Left cardiac atrium (tissue), 4 donors: ENCODE data around the gene EPHB2. TPM values are rescaled to one million over a fixed set of nuclear protein-coding genes. Genes with fewer than 3 reads are reported as not detected.

ENCODE experiments used
- ATAC-seq, 2 donors: fragments of 200-7000 bp; cut with Tn5 transposase; one replicate each; pipeline ENCODE4 v1.9.1; 2020; ENCODE audit warnings: mild to moderate bottlenecking in 2 of 2, moderate library complexity in 2 of 2
- DNase-seq: peaks from one replicate; pipeline ENCODE4 v3.0.0-alpha.2; 2020
- intact Hi-C, 2 donors: fragments of 100-400 bp; cut with DNase I; formaldehyde crosslinking; loops; one replicate each; pipeline versions ENCODE4 v1.14.1 to v1.15.1; 2022 to 2023
- total RNA-seq, 2 donors: library from RNA; stranded (reverse); fragmentation: NEBNext Ultra II Directional; extraction: Animal tissue kit (Norgen Biotek cat#: 25700); gene quantifications; one replicate each; pipeline ENCODE4 v1.2.1, GENCODE V29; 2021
- donor health status: DM: no; HTN: yes; CAD: no.
- donor health status: DM: no; HTN: yes; CAD: no; lungs with severe emphysema.
- donor health status: DM: yes; HTN: yes; CAD: no.
- donor health status: Dilated cardiomyopathy.

Gene EPHB2
- total RNA-seq, 2 donors from 2014 or later: 2.9 to 4.3 TPM

GRCh38 chr1:22763487-22764200 is 53.0 kb downstream of the EPHB2 start:
- DNase-seq: no peak
- ATAC-seq: no peak
- intact Hi-C loops: no loop called here

DNA sequence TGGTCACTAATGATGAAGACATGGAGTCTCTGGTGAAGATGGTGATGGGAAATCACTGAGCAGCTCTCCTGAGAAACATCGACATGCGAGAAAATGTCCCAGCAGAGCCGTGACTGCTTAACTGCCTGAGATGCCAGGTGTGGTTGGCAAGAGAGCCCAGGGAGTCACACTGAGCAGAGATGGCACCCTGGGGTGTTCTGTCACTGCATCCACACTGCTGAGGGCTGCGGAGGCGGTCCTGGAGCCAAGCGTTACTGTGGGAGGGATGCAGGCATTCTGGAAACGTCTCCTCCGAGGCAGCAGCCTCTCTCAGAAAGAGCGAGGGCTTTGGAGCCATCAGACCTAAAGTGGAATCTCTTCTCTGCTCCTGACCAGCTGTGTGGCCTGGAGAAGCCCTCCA is 57.2 kb downstream of the EPHB2 start:
- no peak for DNase-seq
- intact Hi-C loops: no loop called here
- ATAC-seq: no peak

DNA sequence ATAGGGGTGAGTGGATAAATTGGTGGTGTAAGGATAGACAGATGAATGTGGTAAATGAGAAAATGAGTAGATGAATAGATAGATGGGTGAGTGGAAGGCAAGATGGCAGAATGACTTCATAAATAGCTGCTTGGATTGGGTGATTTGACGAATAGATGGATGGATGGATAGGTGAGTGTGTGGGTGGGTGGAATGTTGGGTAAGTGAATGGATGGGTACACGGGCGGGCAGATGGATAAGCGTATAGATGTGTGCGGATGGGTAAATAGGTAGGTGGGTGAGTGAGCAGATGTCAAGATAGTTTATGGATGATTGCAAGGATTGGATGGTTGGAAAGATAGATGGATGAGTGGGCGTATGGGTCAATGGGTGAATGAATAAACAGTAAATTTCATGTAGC is 59.3 kb downstream of the EPHB2 start:
- ATAC-seq: no peak
- intact Hi-C loops: no loop called here
- DNase-seq: no peak

DNA sequence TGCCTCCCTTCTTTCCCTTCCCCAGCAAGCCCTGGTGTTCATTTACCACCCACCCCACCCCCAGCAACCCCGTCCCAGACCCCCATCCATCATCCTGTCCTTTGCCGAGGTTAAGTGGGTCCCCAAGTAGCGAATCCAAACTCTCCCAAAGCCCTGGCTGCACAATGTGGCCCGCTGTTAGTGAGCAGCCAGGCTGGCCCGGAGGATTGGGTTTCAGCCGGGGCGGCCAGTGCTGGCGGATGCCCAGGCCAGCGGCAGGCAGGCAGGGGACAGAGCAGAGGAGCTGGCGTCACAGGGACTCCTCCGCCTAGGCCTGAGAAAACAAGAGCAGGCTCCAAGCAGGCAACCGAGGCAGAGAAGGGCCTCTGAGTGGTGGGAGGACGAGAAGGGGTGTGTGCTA is 61.4 kb downstream of the EPHB2 start:
- intact Hi-C loops: no loop called here
- ATAC-seq (peak in 1 of 2 donors; percentile 71), DNase-seq (peak; percentile 57)

DNA sequence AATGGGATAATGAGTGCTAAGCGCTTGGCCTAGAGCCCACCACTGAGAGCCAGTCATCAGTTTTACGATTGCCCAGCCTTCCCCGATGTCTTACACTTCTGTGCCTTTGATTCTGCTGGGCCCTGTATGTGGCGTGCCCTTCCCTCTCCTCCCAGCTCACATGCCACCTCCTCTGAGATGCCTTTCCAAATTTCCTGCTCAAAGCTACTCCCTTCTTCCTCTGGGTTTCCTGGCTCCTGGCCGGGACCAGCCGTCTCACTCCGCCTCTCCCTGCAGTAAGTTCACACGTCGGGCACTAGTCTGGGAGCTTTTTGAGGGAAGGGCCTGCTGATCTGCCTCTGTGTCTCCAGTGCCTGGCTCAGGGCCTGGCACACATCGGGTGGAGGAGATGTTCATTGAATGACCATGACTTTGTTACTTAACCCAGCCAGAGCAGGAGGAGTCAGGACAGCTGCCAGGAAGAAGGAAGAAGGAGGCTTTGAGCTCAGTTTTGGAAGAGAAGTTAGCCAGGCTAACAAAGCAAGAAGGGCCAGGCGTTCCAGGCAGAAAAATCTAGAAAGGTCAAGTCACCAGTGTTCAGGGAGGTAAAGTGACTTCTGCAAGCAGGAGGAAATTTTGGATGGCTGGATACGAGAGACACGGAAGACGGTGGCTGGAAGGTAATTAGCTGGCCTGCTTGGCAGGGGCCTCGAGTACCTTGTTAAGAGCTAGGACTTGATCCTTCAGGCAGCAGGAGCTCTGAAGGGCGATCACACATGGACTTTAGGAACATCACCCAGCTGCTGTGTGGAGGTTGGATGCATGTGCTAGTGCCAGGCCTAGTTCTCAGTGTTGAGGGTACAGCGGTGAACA is 63.6 kb downstream of the EPHB2 start:
- DNase-seq: peak; percentile 83
- peak; percentile 84 to 86 for ATAC-seq
- intact Hi-C loops: no loop called here

- DNase-seq (no peak), ATAC-seq (no peak)
- intact Hi-C loops: no loop called here
Observed at GRCh38 chr1:22774833-22775182, 64.2 kb downstream of the EPHB2 start.

- ATAC-seq (no peak), DNase-seq (no peak)
- intact Hi-C loops: no loop called here
Observed at GRCh38 chr1:22775478-22775877, 64.8 kb downstream of the EPHB2 start.

DNA sequence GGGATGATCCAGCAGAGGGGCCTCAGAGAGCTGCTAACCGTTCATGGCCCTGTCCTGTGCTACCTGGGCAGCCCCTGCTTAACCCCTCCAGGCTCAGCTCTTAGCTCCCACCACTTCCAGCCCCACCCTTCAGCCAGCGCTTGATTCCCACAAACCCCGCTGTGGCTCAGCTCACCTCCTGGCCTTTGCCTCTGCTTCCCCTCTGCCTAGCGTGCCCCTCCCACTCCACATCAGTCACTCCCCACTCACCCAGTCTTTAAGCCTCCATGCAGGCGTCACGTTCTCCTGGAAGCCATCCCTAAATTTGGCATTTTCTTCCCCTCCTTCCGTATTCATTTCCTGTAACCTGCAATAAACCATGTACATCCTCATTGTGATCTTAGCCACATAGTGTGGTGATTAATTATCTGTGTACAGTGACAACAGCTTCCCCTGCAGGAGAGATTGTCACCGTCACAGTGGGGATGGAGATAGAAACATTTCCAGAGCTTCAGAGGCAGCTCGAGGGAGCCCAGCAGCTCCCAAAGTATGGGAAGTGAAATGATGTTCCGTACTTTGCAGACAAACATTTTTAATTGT is 65.5 kb downstream of the EPHB2 start:
- no peak for DNase-seq
- intact Hi-C loops: no loop called here
- ATAC-seq: no peak

DNA sequence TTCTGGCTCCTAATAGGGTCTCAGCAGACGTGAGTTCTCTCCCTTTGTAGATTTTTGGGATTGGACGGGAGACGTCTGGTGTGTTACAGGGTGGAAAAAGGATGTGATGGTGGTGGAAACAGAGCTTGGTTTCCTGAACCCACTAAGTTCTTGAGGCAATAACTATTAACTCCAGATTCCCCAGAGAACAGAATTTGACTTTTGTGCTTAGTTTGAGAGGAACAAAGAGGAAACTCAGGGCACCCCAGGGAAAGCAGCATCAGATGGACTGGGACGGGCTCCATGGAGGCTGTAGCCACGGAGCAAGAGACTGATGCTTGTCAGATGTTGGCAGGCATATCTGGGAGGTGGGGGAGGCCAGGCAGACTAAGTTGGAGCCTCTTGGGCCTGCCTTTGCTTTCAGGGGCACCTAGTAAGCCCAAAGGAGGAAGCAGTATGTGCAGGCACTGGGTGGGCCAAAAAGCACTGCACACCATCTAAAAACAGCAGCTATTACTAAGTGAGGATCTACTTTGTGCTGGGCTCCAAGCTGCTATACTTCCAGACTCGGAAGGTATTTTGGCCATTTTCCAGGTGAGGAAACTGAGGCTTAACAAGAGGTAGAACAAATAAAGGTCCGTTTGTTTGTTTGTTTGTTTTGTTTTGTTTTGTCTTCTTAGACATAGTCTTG is 66.9 kb downstream of the EPHB2 start:
- no peak for DNase-seq
- ATAC-seq: no peak
- intact Hi-C loops: no loop called here

GRCh38 chr1:22778408-22778807 is 67.8 kb downstream of the EPHB2 start:
- intact Hi-C loops: no loop called here
- ATAC-seq (no peak), DNase-seq (no peak)

DNA sequence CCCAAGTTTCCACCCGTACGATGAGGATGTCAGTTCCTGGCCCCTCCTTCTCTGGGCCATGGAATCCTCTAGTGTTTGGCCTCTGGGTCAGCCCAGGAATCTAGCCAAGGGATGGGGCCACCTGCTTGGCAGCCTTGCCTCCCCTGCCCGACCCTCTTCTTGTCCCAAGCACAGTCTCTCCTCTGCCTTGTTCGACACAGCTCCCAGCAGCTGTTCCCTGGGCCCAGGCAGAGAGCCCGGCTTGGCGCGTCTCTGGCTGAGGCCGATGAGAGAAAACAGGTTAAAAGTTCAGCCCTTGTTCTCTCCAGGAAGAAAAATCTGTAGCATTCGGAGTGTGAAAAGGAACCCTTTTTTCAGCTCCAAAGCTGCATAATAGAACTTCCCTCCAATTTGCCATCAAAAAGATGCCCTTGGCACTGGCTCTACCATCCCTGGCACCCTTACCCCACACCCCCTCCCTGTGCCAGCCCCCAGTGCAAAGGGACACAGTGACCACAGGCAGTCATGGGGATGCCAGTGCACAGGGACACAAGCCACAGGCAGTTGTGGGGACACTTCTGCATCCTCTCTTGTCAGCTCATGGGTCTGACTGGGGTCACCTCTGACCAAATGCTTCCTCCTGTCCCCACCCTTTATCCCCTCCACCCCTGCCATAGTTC is 68.4 kb downstream of the EPHB2 start:
- ATAC-seq (peak; percentile 56 to 62), DNase-seq (no peak)
- intact Hi-C loops: no loop called here

- no peak for ATAC-seq
- intact Hi-C loops: no loop called here
- no peak for DNase-seq
Observed at GRCh38 chr1:22780696-22781095, 70.1 kb downstream of the EPHB2 start.

- no peak for ATAC-seq
- intact Hi-C loops: no loop called here
Observed at GRCh38 chr1:22781483-22781882, 70.8 kb downstream of the EPHB2 start.

DNA sequence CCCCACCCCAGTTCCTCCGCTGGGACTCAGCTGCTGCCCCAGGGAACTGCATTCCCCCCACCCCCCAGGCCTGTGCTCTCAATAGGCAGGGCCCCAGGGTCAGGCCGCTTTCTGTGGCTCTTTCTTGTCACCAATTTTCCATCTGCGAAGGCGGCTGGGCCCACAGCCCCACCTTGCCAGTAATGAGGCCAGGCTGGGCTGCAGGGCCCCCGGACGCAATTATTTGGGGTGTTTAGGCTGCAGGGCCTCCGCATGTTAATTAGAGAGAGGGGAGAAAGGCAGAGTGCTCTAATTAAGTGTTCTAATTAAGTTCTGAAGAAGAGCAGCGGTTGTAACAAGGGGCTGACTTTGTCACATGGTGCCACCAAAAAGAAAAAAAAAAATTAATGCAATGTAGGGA is 71.8 kb downstream of the EPHB2 start:
- ATAC-seq (no peak), DNase-seq (no peak)
- intact Hi-C loops: no loop called here

More at GRCh38 chr1:22781483-22781882, 70.8 kb downstream of the EPHB2 start:
- DNase-seq: no peak

DNA sequence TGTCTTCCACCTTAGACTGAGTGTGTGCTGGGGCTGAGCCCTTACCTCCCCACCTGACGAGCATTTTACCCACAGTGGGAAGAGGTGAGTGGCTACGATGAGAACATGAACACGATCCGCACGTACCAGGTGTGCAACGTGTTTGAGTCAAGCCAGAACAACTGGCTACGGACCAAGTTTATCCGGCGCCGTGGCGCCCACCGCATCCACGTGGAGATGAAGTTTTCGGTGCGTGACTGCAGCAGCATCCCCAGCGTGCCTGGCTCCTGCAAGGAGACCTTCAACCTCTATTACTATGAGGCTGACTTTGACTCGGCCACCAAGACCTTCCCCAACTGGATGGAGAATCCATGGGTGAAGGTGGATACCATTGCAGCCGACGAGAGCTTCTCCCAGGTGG is 73.7 kb downstream of the EPHB2 start:
- ATAC-seq (no peak), DNase-seq (no peak)
- intact Hi-C loops: no loop called here

DNA sequence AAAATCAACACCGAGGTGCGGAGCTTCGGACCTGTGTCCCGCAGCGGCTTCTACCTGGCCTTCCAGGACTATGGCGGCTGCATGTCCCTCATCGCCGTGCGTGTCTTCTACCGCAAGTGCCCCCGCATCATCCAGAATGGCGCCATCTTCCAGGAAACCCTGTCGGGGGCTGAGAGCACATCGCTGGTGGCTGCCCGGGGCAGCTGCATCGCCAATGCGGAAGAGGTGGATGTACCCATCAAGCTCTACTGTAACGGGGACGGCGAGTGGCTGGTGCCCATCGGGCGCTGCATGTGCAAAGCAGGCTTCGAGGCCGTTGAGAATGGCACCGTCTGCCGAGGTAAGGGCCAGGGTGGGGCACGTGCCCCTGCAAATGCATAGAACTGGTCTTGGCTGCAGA is 74.1 kb downstream of the EPHB2 start:
- intact Hi-C loops: no loop called here
- DNase-seq (no peak), ATAC-seq (no peak)

GRCh38 chr1:22786101-22786500 is 75.5 kb downstream of the EPHB2 start:
- intact Hi-C loops: no loop called here
- ATAC-seq: no peak
- no peak for DNase-seq

DNA sequence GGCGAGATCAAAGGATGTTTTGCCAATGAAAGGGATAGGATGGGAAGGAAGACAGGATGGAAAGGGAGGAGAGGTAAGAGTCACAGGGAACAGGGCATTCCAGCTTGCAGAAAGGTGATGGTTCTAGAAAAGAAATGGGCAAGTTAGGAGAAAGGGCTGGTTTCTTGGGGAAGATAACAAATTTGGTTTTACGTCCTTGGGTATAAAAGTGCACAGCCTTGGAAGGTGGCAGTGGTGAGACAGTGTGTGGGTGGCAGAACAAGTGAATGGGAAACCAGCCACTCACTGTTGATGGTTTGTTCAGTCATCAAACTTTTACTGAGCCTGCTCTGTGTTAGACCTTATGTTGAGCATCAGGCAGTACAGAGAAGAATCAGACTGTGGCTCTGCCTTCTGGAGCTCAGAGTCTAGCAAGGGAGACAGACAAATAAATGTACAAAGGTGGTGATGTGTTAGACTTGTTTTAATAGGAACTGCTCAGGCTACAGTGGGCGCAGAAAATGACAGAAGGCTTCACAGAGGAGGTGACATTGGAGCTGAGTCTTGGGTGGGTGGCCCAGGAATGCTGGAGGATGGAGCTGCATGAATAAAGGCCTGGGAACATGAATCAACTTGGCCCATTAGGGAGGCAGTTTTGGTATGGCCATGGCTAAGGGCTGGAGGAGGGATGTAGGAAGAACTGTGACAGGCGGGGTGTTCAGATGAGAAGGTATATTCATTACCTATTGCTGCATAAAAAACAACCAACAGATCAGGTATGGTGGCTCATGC is 76.3 kb downstream of the EPHB2 start:
- intact Hi-C loops: no loop called here
- ATAC-seq (no peak), DNase-seq (no peak)

GRCh38 chr1:22787636-22788035 is 77.0 kb downstream of the EPHB2 start:
- DNase-seq: no peak
- no peak for ATAC-seq
- intact Hi-C loops: no loop called here
